Measurements from ENCODE around the gene MCAM. TPM values are rescaled to one million over a fixed set of nuclear protein-coding genes. Genes with fewer than 3 reads are reported as not detected.

The MCAM gene, protein sequence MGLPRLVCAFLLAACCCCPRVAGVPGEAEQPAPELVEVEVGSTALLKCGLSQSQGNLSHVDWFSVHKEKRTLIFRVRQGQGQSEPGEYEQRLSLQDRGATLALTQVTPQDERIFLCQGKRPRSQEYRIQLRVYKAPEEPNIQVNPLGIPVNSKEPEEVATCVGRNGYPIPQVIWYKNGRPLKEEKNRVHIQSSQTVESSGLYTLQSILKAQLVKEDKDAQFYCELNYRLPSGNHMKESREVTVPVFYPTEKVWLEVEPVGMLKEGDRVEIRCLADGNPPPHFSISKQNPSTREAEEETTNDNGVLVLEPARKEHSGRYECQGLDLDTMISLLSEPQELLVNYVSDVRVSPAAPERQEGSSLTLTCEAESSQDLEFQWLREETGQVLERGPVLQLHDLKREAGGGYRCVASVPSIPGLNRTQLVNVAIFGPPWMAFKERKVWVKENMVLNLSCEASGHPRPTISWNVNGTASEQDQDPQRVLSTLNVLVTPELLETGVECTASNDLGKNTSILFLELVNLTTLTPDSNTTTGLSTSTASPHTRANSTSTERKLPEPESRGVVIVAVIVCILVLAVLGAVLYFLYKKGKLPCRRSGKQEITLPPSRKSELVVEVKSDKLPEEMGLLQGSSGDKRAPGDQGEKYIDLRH
- total RNA-seq = 68.7 TPM
- long read RNA-seq, transcript MCAM-201 (16 exons, 3,313 nt) = major isoform, 30 of 66 reads
- long read RNA-seq, partial matches to known transcripts = 13 of 66 reads
- long read RNA-seq, other reads (novel, unspliced or antisense) = 23 of 66 reads

DNA sequence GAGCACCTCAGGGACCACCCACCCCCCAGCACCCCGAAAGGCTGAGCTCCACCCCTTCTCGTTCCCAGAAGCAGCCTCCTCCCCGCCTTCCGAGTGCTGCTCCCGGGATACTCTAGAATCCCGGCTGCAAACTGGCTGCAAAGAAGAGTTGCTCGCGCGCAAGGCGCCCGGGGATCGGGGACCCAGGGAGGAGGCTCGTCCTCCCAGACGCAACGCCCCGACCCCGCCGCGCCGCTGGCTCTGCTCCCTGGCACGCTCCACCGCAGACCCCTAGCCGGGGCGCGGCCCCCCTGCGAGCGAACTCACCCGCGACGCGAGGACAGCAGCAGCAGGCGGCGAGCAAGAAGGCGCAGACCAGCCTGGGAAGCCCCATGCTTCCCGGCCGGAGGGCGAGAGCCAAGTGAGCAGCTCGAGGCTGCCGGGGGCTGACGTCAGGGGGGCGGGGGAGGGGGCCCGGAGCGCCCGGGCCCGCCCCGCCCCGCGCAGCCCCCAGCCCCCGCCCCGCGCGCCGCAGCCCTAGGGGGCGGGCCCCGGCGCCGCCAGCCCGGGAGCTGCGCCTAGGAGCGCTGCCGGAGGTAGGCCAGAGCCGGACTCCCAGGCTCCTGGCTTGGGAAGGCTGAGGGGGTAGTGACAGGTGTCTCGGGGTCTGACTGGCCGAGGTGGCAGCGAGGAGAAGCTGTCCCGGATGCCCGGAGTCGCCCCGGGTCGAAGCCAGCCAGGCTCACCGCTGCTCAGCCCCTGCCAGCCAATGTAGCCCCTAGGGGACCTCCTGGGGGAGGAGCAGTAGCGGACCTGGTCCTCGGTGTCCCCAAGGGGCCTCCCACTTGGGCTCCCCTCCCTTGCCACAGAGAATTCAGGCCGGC lies at the start of gene MCAM:
Gene MCAM, minus strand, starts transcription at position 402 of the 863 bp plus-strand sequence. Its CDS starts 29 bp downstream, at position 373.
- intact Hi-C loops (cut with DNase I) = loop anchor here (2.0 kb wide), 1 partner anchor 112 kb away; no protein-coding TSS in a partner anchor
- DNase-seq (ENCODE audit: missing footprints) (no peak), ATAC-seq (peak; percentile 38)

DNA sequence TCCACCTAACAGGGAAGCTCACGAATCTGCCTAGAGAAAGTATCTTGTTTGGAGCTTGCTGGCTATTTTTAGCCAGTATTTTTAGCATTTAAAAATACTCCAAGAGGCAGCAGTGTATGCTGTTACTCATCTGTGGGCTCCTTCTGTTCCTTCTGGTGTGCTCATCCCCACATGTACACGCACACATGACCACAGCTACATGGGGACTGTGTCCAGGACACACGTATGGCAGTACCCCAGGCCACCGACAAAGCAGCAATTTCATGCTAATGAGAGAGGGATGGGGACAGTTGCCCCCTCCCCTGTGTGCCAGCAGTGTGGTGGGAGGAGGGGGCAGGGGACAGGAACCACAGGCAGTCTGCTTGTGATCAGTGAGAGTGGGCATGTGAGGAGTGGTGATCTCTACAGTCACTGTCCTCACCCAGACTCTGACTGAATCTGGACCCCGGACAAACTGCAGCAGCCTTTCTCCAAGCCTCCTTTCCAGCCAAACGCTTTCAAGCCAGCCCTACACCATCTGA lies 48.2 kb upstream of the MCAM start:
- ATAC-seq = no peak
- DNase-seq (ENCODE audit: missing footprints) = peak; percentile 39
- intact Hi-C loops (cut with DNase I) = no loop called here

DNA sequence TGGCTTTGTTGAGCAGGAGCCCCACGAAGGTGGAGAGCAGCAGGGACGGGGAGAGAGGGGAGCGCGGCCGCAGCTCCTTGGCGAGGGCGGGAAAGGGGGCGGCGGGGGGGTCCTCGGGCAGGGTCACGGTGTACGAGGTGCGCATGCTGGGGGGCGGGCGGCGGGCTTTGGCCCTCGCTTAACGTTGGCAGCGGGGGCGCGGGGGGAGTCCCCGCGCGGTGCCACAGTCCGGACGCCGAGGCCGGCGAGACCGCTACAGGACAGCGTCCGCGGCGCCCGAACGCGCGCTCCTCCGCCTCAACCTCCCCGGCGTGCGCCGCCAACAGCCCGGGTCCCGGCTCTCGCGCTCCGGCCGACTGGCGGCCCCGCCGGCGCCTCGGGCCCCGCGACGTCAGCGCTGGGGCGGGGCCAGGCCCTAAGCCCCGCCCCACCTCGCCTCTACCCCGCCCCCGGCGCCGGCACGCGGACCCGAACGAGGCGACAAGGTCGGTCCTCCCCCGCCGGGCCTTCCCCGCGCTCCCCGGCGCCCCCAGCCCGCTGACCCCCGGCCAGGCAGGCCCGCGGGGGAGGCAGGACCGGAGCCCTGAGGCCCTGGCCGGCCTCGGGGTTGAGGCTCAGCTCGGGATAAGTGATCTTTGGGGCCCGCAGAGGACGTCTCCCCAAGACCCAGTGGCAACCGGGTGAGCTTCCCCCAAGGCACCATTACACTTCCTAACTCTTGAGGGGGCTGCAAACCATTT lies 47.1 kb upstream of the MCAM start:
- ATAC-seq (peak; percentile 41), DNase-seq (ENCODE audit: missing footprints) (peak; percentile 82)
- intact Hi-C loops (cut with DNase I) = no loop called here

DNA sequence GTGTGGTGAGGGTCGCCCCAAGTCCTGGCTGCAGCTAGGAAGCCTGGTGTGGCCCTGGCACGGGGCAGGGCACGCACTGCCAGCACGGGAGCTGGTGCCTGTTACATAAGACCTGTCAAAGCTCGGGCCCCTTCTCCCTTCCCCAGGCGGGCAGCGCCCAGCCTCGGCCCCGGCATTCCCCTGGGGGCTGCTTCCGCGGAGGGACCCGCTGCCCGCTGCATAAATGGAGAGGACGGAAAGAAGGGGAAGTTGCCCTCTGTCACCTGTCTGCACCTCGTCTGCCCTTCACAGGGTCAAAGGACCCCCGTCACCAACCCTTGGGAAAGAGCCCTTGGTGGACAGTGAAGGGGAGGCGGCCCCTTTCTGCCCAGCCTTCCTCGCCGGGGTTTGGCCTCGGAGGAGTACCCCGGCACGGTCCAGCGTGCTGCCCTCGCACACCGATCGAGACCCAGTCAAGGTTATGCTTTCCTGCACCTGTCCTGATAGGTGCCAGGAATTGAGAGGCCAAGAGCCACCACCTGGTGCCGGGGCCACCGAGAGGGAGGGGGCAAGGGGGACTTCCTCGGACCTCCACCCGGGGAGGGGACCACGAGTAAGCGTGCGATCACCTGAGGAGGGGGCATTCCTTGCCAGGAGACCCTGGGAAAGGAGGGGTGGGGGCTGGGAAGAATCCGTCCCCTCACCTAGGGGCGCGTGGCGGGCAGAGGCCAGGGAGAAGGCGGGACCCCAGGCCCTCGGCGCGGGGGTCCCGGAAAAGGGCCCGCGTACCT lies 46.3 kb upstream of the MCAM start:
- DNase-seq (ENCODE audit: missing footprints) (peak; percentile 66), ATAC-seq (peak; percentile 9)
- intact Hi-C loops (cut with DNase I) = no loop called here

DNA sequence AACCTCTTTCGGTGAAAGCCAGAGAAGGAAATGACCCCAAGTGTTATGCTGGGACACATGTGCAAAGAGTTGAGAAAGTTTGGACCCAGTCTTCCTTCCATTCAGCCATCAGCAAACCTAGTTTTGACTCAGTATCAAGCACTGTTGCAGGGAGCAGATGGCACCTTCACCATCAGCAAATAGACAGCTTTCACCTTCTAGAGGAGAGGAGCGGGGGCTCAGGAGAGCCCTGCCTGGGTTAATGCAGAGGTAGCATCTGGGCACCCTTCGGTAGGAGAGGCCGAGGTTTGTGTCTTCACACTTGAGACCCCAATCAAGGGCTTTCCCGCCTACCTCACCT lies 45.8 kb upstream of the MCAM start:
- peak; percentile 43 for DNase-seq (ENCODE audit: missing footprints)
- ATAC-seq = no peak
- intact Hi-C loops (cut with DNase I) = no loop called here

DNA sequence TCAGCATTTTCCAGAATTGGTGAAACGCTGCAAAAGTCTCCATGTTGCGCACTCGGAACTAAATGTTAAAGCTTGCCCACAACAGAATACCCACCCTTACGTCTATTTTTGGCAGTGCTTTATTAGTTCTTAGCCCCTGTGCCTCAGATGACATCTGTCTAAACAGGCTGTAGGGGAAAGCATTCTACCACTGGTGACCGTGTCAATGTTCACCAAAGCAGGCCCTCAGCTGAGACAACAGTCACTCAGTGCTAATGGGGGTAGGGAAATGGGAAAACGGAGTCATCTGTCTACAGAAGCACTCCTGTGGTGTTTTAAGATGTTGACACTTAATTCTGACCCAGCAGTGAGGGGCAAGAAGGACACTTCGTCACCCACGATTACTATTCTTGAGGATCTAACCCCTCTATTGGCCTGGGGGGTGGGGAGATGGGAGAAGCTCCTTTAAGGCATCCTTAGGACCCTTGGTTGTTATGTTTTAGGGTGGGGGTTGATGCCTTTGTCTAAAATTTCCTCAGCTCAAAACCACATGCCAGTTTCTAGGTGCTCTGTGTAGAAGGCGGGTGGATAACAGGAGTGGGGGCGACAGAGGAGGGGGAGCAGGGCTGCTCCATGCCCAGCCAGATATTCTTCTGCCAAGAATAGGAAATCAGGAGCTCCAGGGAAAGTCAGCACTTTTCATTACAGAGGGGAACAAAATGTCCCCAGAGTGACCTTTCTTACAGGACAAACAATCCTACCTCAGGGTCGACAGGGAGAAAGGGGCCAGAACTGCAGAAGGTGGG lies 45.2 kb upstream of the MCAM start:
- DNase-seq (ENCODE audit: missing footprints) = no peak
- ATAC-seq = peak; percentile 14
- intact Hi-C loops (cut with DNase I) = no loop called here

DNA sequence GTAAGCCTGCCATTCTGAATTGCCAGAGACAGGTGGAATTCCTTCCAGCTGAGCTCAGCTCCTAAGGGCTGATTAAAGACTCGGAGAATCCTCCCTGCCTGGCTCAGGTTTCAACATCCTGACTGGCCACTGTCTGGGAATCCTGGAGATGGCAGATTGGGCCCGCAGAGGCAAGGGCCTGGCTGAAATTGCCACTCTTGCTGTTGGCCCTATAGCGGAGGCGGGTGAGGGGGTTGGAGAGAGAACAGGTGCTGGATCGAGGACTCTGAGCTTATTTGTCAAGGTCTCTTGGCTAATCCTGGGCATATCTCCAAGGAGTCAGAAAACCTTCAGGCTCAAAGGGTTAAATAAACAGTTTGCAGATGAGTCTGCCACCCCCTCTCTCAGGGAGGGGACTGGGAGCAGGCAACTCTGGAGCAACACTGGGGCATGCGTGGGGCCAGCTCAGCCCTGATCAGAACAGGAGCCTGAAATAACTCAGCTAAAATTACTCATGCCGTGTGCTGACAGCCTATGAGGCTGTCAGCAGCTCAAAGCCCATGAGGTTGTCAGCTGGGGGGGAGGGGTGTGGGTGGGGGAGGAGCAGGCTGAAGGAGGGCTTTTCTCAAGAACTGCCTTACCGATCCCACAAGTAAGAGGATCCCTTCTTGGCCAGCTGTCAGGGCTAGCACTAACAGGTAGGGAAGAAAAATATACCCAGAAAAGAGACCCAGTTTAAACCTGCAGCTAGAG lies 44.3 kb upstream of the MCAM start:
- DNase-seq (ENCODE audit: missing footprints) = peak; percentile 80
- intact Hi-C loops (cut with DNase I) = no loop called here
- ATAC-seq = peak; percentile 78

DNA sequence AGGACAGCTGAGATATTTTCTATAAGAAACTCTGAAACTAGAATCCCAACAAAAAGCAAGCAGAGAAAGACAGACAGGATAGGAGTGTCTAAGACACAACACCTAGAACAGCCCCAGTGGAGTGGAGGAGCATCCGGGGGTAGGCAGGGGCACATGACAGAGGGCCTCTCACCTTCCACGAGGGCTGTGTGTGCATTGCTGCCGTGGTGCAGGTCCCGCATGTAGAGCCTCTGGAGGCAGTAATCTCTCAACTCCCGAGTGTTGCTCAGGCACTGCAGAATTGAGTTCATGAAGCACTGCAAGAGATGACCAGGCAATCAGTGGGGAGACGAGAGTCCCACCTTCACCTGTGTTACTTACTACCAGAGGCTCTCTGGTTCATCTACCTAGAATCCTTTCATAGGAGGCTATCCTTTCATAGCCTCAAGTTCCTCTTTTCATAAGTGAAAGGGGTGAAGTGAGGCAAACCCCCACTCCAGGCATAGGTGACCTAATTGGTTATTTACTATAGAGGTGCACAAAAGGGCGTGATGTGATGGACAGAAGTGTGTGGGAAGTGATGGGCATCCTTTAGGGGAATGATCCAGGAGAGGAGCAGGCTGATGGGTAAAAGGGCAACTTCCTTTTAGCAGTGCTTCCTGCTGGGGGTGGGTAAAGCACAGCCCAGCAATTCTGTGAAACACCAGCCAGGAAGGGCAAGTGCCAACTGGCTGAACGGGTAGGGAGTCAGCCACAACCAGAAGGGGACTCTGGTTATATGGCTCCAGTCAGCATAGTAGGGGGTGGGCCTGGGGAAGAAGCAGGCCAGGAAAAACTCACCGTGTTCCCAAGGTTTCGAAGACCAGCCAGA lies 42.7 kb upstream of the MCAM start:
- intact Hi-C loops (cut with DNase I) = no loop called here
- ATAC-seq (no peak), DNase-seq (ENCODE audit: missing footprints) (peak; percentile 37)

DNA sequence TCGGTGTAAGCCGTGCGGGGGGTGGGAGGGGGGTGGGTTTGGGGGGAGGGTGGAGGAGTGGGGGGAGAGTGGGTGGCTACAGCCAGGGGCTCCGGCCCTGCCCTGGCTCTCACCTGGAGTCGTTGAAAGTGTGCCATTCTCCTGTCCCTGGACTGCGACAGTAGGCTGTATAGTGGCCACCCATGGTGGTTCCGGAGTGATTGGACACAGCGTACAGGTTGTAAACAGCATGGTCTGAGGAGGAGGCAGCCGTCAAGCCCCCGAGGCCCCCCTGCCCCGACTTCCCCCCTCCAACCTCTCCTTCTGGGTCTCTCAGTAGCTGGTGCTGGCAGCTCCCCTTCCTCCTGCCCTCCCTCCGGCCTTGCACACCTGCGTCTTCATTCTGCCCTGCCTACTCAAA lies 40.1 kb upstream of the MCAM start:
- intact Hi-C loops (cut with DNase I) = loop anchor here (2.0 kb wide), 1 partner anchor 118 kb away; no protein-coding TSS in a partner anchor
- DNase-seq (ENCODE audit: missing footprints) (peak; percentile 17), ATAC-seq (no peak)

DNA sequence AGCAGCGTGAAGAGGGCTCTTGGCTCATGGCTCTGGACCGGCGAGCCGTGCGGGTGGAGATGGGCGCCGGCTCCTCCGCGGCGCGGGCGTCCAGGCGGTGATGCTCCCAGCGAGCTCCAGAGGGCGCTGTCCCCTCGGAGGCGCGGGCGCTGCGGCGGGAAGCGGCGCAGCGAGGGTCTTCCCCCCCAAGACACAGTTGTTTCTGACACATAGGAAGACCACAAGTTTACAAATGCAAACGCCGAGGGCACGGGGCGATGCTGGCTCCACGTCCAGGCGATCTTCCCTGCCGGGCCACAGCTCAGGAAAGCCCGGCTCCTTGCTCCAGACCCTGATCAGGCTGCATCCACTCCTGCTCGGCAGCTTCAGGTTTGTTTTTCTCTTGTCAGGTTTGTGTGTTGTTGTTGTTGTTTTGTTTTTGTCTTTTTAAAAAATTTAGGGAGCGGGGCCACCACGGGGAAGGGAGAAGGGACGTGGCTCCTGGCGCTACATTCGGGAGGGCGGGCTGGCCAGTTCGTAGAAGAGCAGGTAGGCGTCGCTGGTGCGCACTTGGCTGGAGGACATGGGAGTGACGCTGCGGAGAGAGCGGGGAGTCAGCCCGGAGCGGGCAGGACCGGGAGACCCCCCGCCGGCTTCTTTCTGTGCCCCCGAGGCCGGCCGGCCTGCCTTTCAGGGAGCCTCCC lies 39.6 kb upstream of the MCAM start:
- DNase-seq (ENCODE audit: missing footprints) (peak; percentile 91), ATAC-seq (peak; percentile 75)
- intact Hi-C loops (cut with DNase I) = loop anchor here (1.0 to 2.0 kb wide), 2 partner anchors 18 to 118 kb away; no protein-coding TSS in a partner anchor

DNA sequence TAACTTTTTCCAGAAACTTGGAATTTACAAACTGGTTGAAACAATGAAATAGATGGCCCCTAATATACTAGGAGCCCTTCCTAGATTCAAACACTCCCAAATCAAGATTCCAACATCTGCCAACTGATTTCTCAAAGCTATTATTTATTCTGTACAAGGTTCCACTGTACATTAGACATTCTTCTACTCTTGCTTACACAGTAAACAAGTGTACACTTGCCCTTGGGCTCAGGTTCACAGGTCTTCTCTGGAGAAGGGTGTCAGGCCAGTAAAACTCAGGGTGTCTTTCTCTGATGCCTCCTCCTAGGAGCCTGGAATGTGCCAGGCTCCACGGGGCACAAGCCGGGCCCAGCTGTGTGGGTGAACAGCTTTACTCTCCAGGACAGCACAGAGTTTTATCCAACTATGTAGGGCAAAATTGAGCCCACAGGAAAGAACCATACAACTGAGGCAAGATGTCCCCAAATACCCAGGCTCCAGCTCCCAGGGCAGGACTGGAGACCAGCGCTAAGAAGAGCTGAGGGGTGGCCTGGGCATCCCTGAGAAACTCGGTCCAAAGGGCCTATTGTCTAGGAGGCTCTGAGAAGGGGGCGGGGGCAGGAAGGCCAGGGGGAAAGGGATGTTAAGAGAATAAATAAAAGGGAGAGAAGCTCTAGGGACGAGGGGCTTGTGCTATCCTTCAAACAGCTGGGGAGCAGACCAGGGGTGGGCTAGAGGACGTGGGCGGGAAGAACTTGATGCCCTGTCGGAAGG lies 38.3 kb upstream of the MCAM start:
- DNase-seq (ENCODE audit: missing footprints) (peak; percentile 14), ATAC-seq (no peak)
- intact Hi-C loops (cut with DNase I) = no loop called here

DNA sequence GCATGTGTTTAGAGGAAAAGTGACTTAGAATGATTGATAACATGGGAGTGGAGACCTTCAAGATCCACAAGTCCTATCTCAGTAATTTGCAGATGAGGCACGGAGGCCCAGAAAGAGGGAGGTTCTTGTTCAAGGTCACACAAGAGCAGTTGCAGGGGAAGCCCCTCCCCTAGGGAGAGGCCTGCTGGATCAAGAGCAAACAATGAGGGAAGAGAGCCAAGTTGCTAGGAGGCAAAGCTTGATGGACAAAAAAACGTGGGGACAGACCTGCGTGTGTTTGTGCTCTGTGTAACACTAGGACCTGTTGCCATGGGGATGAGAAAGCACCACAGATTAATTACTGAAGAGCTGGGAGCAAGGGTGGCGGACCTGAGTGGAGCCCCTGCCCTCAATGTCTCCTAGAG lies 35.9 kb upstream of the MCAM start:
- DNase-seq (ENCODE audit: missing footprints) (peak; percentile 56), ATAC-seq (peak; percentile 32)
- intact Hi-C loops (cut with DNase I) = no loop called here

DNA sequence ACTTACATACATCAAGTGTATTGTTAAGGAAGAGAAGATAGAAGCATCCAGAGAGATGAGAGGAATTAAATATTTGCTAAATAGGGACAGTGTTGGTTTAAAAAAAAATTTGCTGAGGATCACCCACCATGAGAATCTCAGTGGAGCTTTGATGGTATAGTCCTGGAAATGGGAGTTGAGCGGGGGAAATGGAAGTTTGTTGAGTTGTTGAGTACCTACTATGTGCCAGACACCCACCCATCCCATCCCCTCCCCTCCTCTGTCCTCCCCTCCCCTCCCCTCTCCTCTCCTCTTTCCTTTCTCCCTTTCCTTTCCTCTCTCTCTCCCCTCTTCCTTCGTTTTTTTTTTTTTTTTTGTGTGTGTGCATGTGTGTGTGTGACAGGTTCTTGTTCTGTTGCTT lies 34.3 kb upstream of the MCAM start:
- ATAC-seq (no peak), DNase-seq (ENCODE audit: missing footprints) (no peak)
- intact Hi-C loops (cut with DNase I) = no loop called here

DNA sequence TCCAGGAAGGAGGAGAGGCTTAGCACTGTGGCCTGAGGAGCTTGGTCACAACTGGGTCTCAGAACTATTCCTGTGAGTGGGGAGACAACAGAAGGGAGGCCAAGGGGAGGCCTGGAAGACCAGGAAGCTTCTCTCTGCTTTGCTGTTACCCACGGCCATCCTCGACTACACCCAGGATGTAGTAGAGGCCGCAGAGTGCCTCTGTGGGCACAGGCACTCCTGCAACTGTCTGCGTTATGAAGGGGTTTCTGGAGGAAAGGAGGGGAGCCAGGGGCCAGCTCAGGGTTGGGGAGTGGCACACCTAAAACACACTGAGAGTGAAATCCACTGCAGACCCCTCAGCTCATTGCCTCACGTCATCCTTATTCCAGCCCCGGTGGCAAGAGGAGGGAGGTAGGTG lies 33.4 kb upstream of the MCAM start:
- intact Hi-C loops (cut with DNase I) = no loop called here
- ATAC-seq (no peak), DNase-seq (ENCODE audit: missing footprints) (peak; percentile 41)

Data from Right ventricle myocardium inferior (tissue), 1 donor.